G401 (cell line): ENCODE measurements around the gene PYGL. TPM values are rescaled to one million over a fixed set of nuclear protein-coding genes. Genes with fewer than 3 reads are reported as not detected.
"Not testable (repeated sequence)": the region's sequence is repeated elsewhere in the genome, so short reads cannot be mapped to it uniquely, and the experiment has no call there.

Experiments
- DNase-seq: peaks from one replicate; pipeline ENCODE4 v3.0.0-alpha.2; 2015; ENCODE audit warnings: low spot score
- in situ Hi-C: cut with HindIII; loops from 2 replicates; pipeline ENCODE4 v1.10.0; 2016; ENCODE audit warnings: low sequenced_read_pairs, mixed read lengths
- total RNA-seq: library from RNA; depleted of rRNA; stranded (reverse); fragments of >200 nt; shearing (Covaris generic); gene quantifications from 2 replicates; pipeline ENCODE4 v1.2.3, GENCODE V29; 2014

PYGL gene
- total RNA-seq, 1 experiment from 2014 or later: 0.68 TPM

DNA sequence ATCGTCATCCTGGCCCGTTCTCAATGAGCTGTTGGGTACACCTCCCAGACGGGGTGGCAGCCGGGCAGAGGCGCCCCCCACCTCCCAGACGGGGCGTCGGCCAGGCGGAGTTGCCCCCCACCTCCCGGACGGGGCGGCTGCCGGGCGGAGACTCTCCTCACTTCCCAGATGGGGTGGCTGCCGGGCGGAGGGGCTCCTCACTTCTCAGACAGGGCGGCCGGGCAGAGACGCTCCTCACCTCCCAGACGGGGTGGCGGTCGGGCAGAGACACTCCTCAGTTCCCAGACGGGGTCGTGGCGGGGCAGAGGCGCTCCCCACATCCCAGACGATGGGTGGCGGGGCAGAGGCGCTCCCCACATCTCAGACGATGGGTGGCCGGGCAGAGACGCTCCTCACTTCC lies 12.1 kb upstream of the PYGL start:
- in situ Hi-C loops, DNase-seq: not testable (repeated sequence)

GRCh38 chr14:50955373-50956043 lies 11.2 kb upstream of the PYGL start:
- DNase-seq: no peak
- in situ Hi-C loops: no loop called here

DNA sequence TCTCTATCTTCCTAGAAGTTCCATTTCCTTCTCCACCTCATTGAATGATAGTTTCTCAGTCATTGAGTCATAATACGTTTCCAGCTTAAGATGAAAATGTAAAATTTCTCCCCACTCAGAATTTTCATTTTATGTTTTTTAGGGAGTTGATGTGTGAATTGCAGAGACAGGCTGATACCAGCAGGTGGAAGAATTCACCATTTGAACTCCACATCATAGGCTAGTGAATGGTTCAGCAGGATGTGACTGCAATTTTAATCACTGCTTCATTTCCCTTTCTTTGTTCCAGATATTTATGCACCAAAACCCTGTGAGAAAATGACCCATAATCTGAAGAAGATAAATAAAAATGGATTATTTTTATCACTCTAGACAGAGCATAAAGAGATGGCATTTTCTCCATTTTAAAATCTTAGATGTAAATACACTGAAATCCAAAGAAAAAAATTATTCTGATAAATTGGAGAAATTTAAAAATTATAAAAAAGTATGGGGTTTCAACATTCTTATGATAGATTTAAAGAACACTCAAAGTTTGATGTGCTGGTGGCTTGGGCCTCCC lies 10.6 kb upstream of the PYGL start:
- peak; percentile 80 for DNase-seq
- in situ Hi-C loops: no loop called here

DNA sequence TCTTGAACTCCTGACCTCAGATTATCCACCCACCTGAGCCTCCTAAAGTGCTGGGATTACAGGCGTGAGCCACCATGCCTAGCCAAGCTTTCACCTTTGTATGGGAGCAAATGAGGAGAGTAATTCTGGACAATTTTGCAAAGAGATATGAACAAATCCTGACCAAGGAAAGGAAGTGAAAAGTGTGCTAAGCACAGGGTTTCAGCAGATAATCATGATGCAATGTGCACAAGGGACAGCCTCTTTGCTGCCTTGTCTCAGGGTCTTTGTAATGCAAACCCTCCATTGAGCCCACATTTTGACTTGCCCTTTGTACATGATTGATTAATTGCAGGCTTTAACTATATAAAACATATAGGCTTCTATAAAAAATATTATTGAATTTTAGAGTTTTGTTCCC lies 9.2 kb upstream of the PYGL start:
- in situ Hi-C loops: no loop called here
- no peak for DNase-seq

DNA sequence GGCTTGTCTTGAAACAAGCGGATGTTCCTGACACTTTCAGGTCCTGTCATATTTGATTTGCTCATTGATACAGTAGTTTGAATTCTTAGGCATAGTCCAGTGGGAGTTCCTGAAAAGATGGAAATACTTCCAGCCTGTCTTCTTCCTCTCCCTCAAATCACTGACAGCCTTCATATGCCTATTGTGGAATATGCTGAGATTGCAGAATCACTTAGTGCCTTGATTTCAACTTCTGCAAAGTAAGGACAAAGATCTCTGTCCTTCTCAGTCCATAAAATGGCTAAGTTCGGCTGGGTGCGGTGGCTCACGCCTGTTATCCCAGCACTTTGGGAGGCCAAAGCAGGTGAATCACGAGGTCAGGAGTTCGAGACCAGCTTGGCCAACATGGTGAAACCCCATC lies 6.7 kb upstream of the PYGL start:
- in situ Hi-C loops: no loop called here
- no peak for DNase-seq

- in situ Hi-C loops: no loop called here
- no peak for DNase-seq
Measured at GRCh38 chr14:50948205-50948604, 3.9 kb upstream of the PYGL start.

DNA sequence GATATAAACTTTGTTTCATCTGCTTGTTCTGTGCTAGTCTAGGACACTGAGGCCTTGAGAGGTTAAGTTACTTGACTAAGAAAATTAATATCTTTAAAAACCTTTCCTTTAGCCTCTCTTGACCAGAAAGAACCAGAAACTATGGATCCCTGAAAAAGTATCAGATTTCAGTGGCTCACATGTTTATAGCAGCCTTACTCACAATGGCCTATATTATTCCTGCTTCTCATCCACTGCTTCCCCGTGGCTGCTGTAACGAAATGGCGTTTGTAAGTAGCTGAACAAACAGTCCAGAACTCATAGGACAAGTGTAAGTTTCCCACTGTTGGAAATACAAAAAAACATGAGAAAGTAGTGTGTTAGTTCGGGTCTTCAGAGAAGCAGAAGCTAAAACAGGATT lies 3.2 kb upstream of the PYGL start:
- DNase-seq: no peak
- in situ Hi-C loops: no loop called here

- in situ Hi-C loops: no loop called here
- no peak for DNase-seq
Measured at GRCh38 chr14:50946234-50946935, 2.1 kb upstream of the PYGL start.

DNA sequence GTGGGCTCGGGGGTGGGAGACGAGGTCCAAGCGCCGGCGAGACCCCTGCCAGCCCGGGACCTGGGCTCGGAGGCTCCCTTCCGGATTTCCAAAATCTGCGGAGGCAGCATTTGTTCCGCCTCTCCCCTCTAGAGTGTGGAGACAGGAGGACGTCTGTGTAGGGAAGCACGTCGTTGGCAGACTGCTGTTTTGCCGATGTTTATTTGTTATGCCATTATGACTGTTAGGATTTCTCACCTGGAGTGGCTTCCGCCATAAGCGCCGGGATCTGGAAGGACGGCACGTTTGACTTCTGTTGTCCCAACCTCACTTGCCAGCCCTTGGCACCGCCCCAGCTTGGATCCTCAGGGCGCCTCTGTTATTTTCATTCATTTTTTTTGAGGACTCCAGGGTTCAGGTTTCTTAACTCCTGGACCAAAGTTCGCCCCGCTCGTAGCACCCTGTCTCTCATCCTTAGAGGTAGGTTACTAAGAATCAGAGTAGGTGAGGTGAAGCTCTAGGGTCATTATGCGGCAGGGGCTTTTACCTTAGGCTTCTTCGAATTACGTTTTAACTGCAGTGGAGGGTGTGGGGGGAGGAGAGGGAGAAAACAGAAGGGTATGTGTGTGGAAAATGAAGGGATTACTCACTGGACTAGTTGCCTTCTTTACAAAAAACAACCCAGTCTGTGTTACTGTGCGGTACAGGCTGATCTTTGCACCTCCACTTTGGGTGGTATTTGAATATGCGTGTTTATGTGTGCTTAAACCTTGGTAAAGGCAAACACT lies 547 bp upstream of the PYGL start:
- in situ Hi-C loops: no loop called here
- DNase-seq: peak; percentile 41

- in situ Hi-C loops: no loop called here
- no peak for DNase-seq
Measured at GRCh38 chr14:50943261-50943942, 881 bp downstream of the PYGL start.

GRCh38 chr14:50941638-50942037 lies 2.6 kb downstream of the PYGL start:
- DNase-seq: not testable (repeated sequence)

DNA sequence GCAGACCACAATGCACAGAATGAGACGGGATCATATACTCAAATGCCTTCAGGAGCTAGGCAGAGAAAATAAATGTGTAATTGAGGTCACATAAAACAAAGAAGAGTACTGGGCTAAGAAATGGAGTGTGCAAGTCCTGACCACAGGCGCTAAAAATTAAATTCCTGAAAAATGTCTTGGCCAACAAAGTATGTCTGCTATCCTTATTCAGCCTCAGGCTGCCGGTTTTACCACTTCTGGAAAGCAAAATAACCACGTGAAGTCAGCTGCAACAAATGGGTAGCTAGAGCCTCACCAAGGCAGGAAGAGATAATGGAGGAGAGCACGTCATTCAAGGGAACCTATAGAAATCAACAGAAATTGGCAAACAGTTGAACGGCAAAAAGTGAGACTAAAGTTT lies 3.1 kb downstream of the PYGL start:
- DNase-seq: no peak
- in situ Hi-C loops: no loop called here

More at GRCh38 chr14:50941638-50942037, 2.6 kb downstream of the PYGL start:
- in situ Hi-C loops: not testable (repeated sequence)

- in situ Hi-C loops: no loop called here
- no peak for DNase-seq
Measured at GRCh38 chr14:50937800-50938199, 6.5 kb downstream of the PYGL start.

DNA sequence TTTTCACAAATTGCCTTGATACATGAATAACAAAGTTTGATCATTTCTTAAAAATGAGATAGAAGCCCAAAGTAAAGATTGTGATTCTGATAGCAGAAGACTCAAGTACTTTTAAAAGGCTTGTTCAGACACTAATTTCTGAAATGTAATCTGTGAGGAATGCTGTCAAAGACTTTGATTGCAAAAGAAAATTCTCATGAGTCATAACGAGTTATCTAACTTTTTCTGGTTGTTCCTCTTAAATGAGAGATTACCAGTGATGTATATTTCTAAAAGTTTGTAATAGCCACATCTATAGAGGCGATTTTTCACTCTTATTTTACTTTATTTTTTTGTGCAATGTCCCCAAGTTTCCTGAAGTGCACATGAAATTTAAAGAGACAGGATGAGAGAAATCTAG lies 7.0 kb downstream of the PYGL start:
- in situ Hi-C loops: no loop called here
- no peak for DNase-seq

- no peak for DNase-seq
- in situ Hi-C loops: no loop called here
Measured at GRCh38 chr14:50936882-50937281, 7.4 kb downstream of the PYGL start.

DNA sequence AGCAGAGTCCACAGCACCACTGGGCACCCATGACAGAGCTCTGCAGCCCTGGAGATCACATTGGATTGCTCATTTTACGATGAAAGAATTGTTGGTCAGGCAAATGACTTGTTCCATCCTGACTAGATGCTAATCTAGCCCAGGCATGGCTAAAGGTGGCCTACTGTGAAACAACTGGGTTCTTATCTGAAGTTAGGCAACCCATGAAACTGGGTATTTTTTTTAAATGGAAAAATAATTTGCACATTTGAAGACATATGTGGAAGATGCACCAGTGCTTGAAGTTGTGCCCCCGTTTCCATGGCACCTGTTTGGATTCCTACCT lies 8.3 kb downstream of the PYGL start:
- in situ Hi-C loops: no loop called here
- DNase-seq: no peak

DNA sequence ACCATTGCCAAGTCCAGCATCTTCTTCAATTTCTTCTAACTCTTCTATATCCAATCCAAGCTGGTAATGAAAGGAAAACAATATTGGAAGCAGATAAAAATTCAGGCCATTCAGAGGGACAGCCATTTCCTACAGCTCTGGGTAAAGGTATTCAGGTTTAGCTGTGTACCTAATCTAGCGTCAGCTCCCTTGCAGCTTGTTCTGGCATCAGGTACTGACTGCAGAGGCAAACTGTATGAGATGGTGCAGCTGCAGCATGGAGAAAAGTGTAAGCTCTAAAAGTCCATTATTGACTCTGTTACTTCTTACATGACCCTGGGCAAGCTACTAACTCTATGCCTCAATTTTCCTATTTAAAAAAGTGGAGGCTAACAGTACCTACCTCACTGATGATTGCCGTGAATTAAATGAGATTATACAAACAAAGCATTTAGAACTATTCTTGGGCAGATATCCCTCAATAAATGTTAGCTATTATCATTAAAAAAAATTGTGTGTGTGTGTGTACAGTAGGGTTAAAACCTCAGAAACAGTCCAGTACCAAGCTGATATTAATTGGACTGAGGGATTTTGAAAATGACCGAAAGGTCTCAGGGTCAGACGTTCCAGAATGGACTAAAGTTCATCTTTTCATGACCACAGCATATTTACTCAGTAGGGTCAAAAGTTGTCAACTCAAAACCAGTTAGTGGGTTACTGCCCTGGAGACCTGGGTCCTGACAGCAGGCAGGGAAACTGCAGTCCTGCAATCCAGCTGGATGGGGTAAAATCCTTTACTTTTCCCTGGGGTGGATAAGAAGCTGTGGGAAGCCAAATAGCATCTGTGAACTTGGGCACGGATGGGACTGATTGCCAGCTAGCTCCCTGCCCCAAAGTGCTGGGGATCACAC lies 8.9 kb downstream of the PYGL start:
- no peak for DNase-seq
- in situ Hi-C loops: no loop called here

GRCh38 chr14:50932592-50933495 lies 11.4 kb downstream of the PYGL start:
- in situ Hi-C loops: no loop called here
- no peak for DNase-seq
